Activated T-cell treated with anti-CD3 and anti-CD28 coated beads, Interleukin-2, amount 50 U/mL, for 48 hours (primary cell): Measurements from ENCODE around the gene FRMD5.
A peak's percentile ranks its signal among the peaks of the same experiment; 100 is the strongest.
"Not testable (repeated sequence)": the region's sequence is repeated elsewhere in the genome, so short reads cannot be mapped to it uniquely, and the experiment has no call there.

Experiments used
- DNase-seq, 2 experiments: peaks; one replicate each; pipeline ENCODE4 v3.0.0-alpha.2; 2020

Gene FRMD5

DNA sequence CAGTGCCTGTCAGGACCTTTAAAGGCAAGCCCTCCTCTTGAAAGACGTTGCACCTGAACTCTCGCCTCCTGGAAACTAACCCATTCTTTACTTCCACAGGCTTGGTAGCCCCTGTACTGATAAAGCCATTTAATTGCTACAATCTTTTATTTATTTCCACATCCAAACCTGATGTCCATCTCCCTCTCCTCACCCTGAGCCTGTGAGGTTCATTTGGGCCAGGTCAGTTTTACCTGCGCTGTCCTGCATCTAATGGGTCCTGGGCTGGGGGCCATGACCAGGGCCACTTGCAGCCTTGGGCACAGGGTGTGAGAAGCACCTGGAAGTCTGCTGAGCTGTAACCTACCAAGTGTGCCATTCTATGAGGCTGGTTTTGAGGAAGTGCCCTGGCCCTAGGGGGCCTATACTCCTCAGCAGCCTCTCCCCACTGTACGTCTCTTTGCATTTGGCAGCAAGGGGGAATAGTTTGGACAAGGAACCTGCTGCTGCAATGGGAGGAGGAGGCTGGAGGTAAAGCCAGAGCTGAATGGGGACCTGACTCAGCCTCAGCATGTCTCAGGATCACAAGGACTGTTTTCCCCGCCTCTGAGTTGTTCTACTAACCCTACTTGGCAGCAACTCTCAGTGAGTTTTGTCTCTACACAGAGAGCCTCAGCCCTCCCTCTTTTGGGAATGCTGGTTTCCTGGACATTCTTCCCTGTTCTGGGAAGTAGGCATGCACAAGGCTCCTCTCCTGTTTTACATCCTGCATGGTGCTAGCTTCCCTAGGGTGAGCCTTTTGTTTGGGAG is 314.5 kb downstream of the FRMD5 start:
- DNase-seq = no peak

DNA sequence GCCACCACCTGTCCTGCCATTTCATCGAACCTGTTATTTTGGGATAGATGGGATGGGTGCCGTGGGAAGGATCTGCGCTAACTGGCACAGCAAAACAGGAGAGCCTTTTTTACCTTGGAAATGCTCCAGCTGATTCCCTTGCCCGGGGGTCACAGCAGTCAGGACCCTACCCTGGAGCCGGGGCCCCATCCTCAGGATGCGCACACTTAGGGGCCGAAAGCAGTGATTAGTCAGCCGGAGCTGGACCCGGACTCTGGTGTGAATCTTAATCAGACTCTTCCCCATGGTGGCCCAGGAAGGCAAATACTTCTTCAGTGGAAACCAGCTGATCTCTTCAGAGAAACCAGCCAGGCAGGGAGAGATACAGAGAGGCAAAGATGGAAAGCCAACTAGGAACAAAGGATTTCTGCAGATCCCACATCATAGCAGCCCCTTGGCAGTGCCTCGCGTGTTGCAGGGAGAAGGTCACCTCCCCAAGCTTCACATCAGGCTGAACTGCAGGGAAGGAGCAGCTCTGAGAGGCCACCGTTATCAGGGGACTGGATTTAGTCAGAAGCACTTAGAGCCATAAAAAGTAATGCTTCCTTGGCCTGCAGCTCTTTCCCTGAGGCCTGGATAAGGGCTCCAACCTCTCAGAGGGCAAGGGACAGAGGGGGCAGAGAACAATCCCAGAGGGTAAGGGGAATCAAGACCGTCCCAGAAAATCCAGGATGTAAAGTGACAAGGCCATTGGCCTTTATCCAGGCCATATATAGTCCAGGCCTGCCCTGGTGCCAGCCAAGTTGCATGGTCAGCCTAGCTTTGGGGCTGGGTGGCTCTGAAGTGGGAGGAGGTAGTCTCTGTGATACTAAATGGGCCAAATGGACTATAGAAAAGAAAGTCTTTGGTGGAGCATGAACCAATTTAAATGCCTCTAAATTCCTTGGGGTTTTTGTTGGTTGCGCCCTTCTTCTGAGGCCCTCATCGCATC is 315.4 kb downstream of the FRMD5 start:
- peak; percentile 9 to 13 for DNase-seq

DNA sequence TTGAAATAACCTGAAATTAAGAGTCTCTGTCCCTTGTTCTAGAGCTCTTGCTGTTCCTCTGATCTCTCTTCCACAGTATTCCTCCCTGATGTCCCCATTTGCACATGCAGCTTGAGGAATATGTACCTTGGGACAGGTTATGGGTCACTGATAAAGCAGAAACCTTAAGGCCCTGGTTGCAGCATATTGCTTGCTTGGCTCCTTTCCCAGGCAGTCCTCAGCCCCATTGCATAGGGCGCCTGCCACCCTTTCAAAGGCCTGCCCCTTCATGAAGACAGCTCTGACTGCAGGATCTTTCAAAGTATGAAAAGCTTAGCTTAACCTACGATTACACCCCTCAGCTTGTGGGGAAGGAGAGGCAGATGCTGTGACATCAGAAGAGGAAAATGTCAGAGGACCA is 316.6 kb downstream of the FRMD5 start:
- peak; percentile 11 to 14 for DNase-seq

DNA sequence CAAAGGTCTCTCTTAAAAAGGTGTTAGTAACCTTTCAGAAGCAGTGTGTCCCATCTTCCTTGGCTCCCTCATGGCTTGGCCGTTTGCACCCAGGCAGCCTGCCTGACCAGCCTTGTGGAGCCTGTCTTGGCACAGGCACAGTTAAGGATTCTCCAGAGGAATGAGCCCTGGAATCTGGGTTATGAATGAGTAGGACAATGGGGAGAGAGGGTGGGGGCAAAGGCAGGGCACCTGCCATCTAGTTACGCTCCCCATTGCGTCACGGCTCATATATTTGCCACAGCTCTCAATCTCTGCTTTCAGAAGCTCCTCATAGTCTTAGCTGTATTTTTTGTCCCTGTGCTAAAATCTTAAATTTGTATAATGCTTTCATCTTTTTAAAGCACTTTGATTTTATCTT is 317.7 kb downstream of the FRMD5 start:
- peak in 1 of 2 experiments; percentile 3 for DNase-seq

DNA sequence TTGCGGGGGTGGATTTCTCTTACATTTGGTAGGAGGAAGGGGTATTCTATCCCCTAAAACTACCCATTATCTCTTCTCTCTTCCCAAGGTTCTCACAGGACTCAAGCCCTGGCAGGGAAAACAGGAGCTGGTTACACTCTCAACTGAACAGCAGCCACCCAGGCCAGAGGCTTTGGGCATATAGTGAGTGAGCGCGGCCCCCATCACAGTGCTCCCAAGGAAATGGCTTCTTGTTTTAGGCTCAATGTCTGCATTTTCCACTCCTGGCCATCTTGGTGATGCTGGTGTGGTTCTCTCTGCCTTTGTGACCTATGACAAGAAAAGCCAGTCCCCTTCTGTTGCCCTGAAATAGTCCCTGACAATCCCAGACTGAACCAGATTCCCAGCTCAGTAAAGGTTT is 318.2 kb downstream of the FRMD5 start:
- peak in 1 of 2 experiments; percentile 12 for DNase-seq

DNA sequence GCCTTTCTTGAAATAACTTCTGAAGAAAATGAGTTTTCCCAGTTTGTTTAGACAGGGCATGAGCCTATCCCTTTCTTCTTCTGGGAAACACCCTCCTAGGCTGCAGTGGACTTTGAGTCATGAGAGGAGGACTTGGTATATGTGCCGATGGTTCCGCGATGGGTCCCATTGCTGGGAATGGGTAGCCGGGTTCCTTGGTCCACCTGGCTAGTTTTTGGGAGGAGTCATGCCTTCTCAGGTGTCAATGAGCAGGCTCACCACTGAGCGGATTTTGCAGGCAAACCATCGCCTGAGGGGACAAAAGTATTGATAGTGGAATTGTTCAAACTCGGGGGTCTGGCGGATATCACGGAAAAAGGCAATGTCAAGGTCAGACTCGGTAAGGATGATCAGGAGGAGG is 321.4 kb downstream of the FRMD5 start:
- DNase-seq = no peak

DNA sequence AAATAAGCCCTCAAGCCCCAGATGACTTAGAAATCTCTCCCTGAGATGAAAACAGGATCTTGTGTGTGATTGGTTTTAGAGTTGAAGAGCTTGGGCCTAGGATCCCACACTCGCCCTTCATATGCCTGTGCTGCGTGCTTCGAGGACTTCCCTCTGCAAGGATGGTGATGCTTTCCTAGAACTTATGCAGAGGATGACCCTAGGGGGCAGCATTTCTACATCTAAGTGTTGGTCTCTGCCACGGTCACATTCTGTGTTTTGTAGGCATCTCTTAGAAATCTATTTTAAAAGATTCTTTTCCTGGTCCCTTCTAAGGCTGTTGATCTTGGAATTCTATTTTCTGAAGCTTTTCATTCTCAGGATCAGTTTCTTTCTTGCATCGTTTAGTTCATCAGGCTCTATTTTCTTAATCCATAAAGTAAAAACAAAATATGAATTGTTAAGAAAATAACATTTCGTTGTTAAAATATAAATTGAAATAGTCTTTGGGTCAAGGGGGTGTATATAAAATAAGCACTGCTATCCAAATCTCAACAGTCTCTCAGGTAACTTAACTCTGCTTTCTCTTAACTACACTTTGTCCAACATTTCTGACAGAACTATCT is 322.6 kb downstream of the FRMD5 start:
- DNase-seq = no peak

DNA sequence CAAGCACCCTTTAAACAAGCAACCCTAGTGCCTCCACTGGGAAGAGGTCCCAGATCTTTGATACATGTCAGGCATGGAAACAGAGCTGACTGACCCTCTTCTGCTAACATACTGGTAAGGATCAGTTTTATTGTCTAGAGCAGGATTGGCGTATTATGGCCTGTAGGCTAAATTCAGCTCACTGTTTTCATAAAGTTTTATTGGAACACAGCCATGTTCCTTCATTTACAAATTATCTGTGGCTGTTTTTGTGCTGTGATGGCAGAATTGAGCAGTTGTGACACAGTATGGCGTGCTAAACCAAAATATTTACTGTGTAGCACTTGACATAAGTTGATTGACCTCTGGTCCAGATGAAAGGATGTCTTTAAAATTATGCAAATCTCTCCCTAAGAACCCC is 323.2 kb downstream of the FRMD5 start:
- no peak for DNase-seq

DNA sequence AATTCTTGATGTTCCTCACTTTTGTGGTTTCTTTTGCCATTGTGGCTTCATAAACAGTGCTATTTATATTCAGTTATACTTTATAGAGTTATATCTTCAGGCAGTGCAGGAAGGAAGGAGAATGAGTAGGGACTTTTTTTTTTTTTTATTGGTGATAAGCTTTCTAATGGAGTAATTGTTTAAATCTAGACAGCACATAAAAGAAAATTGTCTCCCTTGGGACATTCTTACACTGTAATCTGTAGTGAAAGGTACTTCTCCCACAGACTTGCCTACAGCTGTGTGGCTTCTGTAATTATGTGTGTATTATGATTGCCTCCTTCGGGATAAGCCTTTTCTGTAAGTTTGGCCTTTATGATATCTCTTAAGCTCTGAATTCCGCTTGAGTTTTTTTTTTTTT is 326.7 kb downstream of the FRMD5 start:
- no peak for DNase-seq

DNA sequence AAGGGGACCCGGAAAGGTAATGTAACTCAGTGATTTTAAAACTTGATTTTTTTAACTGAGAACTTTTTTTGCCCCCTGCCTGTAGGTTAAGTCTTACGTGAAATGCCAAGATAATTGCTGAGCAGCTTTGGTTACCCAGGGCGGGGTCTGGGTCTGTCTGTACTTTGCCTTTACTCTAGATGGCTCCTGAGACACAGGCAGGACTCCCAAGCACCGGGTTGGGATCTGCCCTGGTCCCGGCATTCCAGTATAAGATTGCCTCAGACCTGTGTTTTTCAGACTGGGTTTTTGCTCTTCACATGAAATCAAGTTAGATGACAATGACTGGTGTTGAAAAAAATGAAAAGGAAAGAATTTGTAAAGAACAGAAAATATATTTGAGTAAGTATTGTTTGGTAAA is 328.0 kb downstream of the FRMD5 start:
- no peak for DNase-seq

DNA sequence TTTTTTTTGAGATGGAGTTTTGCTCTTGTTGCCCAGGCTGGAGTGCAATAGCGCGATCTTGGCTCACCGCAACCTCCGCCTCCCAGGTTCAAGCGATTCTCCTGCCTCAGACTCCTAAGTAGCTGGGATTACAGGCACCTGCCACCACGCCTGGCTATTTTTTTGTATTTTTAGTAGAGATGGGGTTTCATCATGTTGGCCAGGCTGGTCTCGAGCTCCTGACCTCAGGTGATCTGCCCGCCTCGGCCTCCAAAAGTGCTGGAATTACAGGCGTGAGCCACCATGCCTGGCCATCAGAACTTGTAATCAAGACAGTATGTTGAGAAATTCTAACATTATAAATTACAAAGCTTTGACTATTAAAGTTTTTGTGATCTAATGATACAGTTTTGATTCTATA is 328.4 kb downstream of the FRMD5 start:
- DNase-seq = not testable (repeated sequence)

DNA sequence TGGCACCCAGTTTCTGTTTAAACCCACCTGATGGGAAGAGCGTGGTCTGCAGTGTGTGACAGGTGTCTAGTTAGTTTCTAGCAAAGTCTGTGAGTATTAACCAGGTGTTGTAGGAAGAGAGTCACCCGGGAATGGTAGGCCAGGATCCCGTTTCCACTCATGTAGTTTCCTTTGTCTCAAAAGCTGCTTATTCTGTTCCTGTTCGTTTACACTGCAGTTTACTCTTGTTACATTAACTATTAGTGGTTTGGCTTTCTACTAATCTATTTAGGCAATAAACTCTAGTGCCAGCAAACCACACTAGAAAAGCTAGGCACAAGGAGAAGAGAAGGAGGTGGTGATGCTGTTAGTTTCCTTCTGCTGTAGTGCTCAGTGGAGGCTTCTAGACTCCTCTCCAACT is 335.5 kb downstream of the FRMD5 start:
- no peak for DNase-seq

DNA sequence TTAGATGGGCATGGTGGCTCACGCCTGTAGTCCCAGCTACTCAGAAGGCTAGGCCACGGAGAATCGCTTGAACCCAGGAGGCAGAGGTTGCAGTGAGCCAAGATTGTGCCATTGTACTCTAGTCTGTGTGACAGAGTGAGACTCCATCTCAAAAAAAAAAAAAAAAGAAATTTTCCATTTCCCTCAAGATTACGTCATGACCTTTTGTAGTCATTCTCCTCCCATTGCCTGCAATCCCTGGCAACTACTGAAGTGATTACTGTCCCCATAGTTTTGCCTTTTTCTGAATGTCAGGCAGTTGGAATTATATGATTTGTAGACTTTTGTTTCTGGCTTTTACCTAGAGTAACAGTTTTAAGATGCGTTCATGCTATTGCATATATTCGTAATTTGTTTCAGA is 340.3 kb downstream of the FRMD5 start:
- no peak for DNase-seq

DNA sequence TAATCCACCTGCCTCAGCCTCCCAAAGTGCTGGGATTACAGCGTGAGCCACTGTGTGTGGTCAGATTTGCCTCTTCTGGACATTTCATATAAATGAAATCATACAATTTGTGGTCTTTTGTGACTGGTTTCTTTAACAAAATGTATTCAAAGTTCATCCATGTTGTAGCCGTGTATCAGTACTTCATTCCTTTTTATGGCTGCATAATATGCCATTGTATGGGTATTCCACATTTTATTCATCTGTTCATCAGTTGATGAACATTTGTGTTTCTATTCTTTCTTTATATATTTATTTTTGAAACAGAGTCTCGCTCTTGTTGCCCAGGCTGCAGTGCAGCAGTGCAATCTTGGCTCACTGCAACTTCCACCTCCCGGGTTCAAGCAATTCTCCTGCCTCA is 342.5 kb downstream of the FRMD5 start:
- no peak for DNase-seq

DNA sequence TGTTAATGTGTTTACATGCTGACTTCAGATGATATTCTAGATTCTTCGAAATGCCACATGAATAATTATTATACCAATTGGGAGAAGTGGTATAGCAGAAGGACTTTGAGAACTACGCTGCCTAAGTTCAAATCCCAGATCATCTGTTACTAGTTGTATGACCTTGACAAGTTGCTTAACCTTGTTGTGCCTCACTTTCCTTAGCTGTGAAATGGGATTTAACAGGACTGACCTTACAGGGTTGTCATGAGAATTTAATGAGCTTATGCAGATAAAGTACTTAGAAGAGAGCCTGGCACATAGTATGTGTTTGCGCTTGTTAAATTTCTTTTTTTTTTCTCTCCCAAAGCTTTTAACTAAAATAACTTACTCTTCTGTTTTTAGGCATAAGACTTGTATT is 343.8 kb downstream of the FRMD5 start:
- no peak for DNase-seq

DNA sequence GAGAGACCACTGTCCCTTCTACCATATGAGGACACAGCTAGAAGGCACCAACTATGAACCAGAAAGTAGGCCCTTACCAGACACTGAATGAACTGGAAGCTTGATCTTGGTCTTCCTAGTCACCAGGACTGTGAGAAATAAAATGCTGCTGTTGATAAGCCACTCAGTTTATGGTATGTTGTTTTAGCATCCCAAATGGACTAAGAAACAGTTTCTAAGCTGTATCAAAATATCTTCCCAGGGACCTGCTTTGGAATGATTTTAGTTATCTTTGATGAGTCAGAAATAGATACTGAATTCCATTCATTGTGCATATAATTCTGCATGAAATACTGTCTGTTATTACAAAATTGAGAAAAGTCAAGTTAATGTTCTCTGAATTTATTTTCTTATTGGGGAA is 349.6 kb downstream of the FRMD5 start:
- no peak for DNase-seq

DNA sequence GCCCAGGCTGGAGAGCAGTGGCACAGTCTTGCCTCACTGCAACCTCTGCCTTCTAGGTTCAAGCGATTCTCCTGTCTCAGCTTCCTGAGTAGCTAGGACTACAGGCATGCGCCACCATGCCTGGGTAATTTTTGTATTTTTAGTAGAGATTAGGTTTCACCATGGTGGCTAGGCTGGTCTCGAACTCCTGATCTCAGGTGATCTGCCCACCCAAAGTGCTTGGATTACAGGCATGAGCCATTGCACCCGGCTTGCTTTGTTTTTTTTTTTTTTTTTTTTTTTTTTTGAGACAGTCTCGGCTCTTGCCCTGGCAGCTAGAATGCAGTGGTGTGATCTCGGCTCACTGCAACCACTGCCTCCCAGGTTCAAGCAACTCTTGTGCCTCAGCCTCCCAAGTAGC is 362.6 kb downstream of the FRMD5 start:
- DNase-seq = not testable (repeated sequence)

DNA sequence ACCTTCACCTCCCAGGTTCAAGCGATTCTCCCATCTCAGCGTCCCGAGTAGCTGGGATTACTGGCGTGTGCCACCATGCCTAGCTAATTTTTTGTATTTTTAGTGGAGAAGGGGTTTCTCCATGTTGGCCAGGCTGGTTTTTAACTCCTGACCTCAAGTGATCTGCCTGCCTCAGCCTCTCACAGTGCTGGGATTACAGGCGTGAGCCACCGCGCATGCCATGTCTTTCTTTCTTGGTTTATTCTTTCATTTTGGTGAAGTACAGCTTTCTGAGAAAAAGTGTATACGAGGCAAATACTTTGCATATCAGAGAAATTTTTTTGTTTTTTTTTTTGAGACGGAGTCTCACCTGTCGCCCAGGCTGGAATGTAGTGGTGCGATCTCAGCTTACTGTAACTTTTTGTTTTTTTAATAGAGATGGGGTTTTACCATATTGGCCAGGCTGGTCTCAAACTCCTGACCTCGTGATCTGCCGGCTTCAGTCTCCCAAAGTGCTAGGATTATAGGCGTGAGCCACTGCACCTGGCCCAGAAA is 363.5 kb downstream of the FRMD5 start:
- DNase-seq = not testable (repeated sequence)

DNA sequence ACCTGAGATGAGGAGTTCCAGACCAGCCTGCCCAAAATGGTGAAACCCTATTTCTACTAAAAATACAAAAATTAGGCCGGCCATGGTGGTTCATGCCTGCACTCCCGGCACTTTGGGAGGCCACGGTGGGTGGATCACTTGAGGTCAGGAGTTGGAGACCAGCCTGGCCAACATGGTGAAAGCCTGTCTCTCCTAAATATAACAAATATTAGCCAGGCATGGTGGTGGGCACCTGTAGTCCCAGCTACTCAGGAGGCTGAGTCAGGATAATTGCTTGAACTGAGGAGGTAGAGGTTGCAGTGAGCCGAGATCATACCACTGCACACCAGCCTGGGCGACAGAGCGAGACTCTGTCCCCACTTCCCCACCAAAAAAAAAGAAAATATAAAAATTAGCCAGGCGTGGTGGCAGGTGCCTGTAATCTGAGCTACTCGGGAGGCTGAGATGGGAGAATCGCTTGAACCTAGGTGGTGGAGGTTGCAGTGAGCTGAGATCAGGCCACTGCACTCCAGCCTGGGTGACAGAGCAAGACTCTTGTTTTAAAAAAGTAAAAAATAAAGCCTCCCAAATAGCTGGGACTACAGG is 364.3 kb downstream of the FRMD5 start:
- DNase-seq = not testable (repeated sequence)

DNA sequence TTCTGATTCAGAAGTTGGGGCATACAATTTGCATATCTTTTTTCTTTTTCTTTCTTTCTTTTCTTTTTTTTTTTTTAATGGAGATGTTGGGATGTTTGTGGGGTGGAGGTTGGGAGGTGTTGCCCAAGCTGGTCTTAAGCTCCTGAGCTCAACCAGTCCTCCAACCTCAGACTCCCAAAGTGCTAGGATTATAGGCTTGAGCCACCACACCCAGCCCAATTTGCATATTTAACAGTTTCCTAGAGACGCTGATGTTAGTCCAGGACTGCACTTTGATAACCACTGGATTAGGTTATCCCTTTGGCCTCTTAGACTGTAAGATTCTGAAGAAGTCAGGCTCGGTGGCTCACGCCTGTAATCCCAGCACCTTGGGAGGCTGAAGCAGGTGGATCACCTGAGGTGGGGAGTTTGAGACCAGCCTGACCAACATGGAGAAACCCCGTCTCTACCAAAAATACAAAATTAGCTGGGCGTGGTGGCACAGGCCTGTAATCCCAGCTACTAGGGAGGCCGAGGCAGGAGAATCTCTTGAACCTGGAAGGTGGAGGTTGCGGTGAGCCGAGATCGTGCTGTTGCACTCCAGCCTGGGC is 365.0 kb downstream of the FRMD5 start:
- not testable (repeated sequence) for DNase-seq

DNA sequence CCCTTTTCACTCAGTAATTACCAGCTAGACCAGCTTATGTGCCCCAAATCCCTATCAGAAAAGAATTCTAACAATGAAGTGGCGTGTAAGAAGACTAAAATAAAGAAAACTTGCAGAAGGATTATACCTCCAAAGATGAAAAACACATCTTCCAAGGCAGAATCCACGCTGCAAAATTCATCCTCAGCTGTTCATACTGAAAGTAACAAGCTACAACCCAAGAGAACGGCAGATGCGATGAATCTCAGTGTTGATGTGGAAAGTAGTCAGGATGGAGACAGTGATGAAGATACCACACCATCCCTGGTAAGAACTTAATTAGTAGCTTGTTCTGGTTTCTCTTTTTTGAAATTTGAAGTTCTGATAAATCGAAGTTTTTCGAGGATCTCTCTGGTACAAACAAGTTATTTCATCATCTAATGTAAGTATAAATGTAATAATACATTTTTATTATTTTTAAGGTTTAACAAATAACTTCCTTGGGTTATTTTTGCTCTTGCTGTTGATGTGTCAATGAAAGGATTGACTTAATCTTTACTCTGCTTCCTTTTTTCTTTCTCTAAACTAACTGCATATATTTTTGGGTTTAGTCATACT is 366.9 kb downstream of the FRMD5 start:
- no peak for DNase-seq
